HEK293 (cell line): ENCODE measurements around the gene TAX1BP1.

Source experiments
- CTCF ChIA-PET: fragments of 350-600 bp; formaldehyde crosslinking; extraction: SDS; loops from one replicate; lab custom pipeline; 2021; ENCODE audit warnings: antibody characterized with exemption; lab: Yijun Ruan, JAX
- POLR2A ChIA-PET: fragments of 300-600 bp; formaldehyde crosslinking; extraction: SDS; loops from one replicate; lab custom pipeline; 2020; ENCODE audit warnings: antibody characterized with exemption, inconsistent platforms; lab: Yijun Ruan, JAX
- H3K27ac ChIP-seq: fragments of 200-500 bp; sonication (Bioruptor generic); 2 replicates; pipeline ENCODE4 v1.5.1; 2014; ENCODE audit warnings: low read depth, low read length, control low read depth, inconsistent platforms; ENCODE audit errors: extremely low read depth
- H3K36me3 ChIP-seq, 2 experiments: fragments of 200-500 bp in 1 of 2; sonication (Bioruptor generic) in 1 of 2; 1 replicate in 1 of 2; 2 replicates in 1 of 2; pipeline ENCODE4 v1.5.1; 2014 to 2017; ENCODE audit warnings: inconsistent platforms in 2 of 2, low read length in 2 of 2; ENCODE audit not compliant: control insufficient read depth in 2 of 2, insufficient read depth in 1 of 2
- H3K4me1 ChIP-seq: fragments of 200-500 bp; sonication (Bioruptor generic); 2 replicates; pipeline ENCODE4 v1.5.1; 2014; ENCODE audit warnings: mild to moderate bottlenecking, low read length, inconsistent platforms; ENCODE audit not compliant: control insufficient read depth, insufficient read depth
- H3K4me3 ChIP-seq: 2 replicates; pipeline ENCODE4 v1.5.1; 2011; ENCODE audit warnings: low read depth, mild to moderate bottlenecking, control low read depth, low read length, moderate library complexity
- H3K9me3 ChIP-seq: fragments of 200-500 bp; sonication (Bioruptor generic); 2 replicates; pipeline ENCODE4 v1.5.1; 2014; ENCODE audit warnings: low read depth, low read length, inconsistent platforms; ENCODE audit not compliant: control insufficient read depth, insufficient read depth
- BCL11B ChIP-seq: fragments of 450-650 bp; formaldehyde crosslinking; IDR thresholded peaks from 2 replicates; pipeline ENCODE4 v1.5.1; 2016; ENCODE audit warnings: low read depth, missing biosample characterization, missing genetic modification characterization
- EGR2 ChIP-seq: fragments of 450-650 bp; formaldehyde crosslinking; IDR thresholded peaks from 2 replicates; pipeline ENCODE4 v1.5.1; 2016; ENCODE audit warnings: low read depth, missing biosample characterization, missing genetic modification characterization
- KLF9 ChIP-seq: fragments of 450-650 bp; formaldehyde crosslinking; IDR thresholded peaks from 2 replicates; pipeline ENCODE4 v1.5.1; 2016; ENCODE audit warnings: missing biosample characterization, missing genetic modification characterization, low read depth
- PRDM1 ChIP-seq: fragments of 450-650 bp; formaldehyde crosslinking; IDR thresholded peaks from 2 replicates; pipeline ENCODE4; 2016; ENCODE audit warnings: missing biosample characterization, missing genetic modification characterization
- ZBTB21 ChIP-seq: fragments of 450-650 bp; formaldehyde crosslinking; IDR thresholded peaks from 2 replicates; pipeline ENCODE4 v1.5.1; 2017; ENCODE audit warnings: missing biosample characterization, missing genetic modification characterization
- ZNF138 ChIP-seq: fragments of 450-650 bp; formaldehyde crosslinking; IDR thresholded peaks from 2 replicates; pipeline ENCODE4 v1.5.1; 2016; ENCODE audit warnings: missing biosample characterization, missing genetic modification characterization, borderline replicate concordance
- ZNF37A ChIP-seq: fragments of 450-650 bp; IDR thresholded peaks from 2 replicates; pipeline ENCODE4 v1.5.1; 2018; ENCODE audit warnings: missing biosample characterization, missing genetic modification characterization
- ZNF391 ChIP-seq: fragments of 450-650 bp; formaldehyde crosslinking; IDR thresholded peaks from 2 replicates; pipeline ENCODE4 v1.5.1; 2016; ENCODE audit warnings: low read depth, missing biosample characterization, missing genetic modification characterization, borderline replicate concordance
- ZNF426 ChIP-seq: fragments of 450-650 bp; formaldehyde crosslinking; IDR thresholded peaks from 2 replicates; pipeline ENCODE4 v1.5.1; 2017; ENCODE audit warnings: missing biosample characterization, missing genetic modification characterization, mild to moderate bottlenecking, inconsistent platforms, moderate library complexity
- ZNF792 ChIP-seq: fragments of 450-650 bp; formaldehyde crosslinking; IDR thresholded peaks from 2 replicates; pipeline ENCODE4 v1.5.1; 2016; ENCODE audit warnings: missing biosample characterization, missing genetic modification characterization
- ZNF837 ChIP-seq: fragments of 450-650 bp; formaldehyde crosslinking; IDR thresholded peaks from 2 replicates; pipeline ENCODE4 v1.5.1; 2016; ENCODE audit warnings: missing biosample characterization, missing genetic modification characterization
- ZSCAN16 ChIP-seq: fragments of 450-650 bp; formaldehyde crosslinking; IDR thresholded peaks from 2 replicates; pipeline ENCODE4 v1.5.1; 2016; ENCODE audit warnings: missing biosample characterization, missing genetic modification characterization
- ZSCAN5A ChIP-seq: fragments of 450-650 bp; formaldehyde crosslinking; IDR thresholded peaks from 2 replicates; pipeline ENCODE4 v1.5.1; 2016; ENCODE audit warnings: missing biosample characterization, missing genetic modification characterization
- TF ChIP-seq, protein P1 (sequence below): fragments of 450-650 bp; formaldehyde crosslinking; IDR thresholded peaks from 2 replicates; pipeline ENCODE4 v1.5.0; 2017; ENCODE audit warnings: missing biosample characterization, missing genetic modification characterization, borderline replicate concordance
- TF ChIP-seq, protein P2 (sequence below): fragments of 450-650 bp; formaldehyde crosslinking; IDR thresholded peaks from 2 replicates; pipeline ENCODE4 v1.5.1; 2016; ENCODE audit warnings: missing biosample characterization, missing genetic modification characterization
- TF ChIP-seq, protein P3 (sequence below): fragments of 450-650 bp; formaldehyde crosslinking; optimal IDR thresholded peaks from 2 replicates; pipeline ENCODE3; 2016; ENCODE audit warnings: missing biosample characterization, mild to moderate bottlenecking, missing genetic modification characterization

Gene TAX1BP1

DNA sequence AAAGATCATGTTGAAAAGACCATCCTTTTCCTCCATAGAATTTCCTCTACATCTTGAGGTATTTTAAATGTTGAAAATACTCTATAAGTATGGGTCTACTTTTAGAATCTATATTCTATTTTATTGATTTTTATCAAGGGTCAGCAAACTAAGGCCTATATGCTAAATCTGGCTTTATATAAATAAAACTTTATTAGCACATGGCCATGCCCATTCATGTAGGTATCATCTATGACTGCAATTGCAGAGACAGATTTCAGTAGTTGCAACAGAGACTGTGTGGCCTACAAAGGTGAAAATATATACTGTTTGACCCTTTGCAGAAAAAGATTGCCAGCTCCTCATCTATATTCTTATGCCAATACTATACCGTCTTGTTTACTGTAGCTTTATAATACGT, 72.7 kb downstream of the TAX1BP1 start (continued):
- TF ChIP-seq ZNF138 (tag by site-specific recombination) (no peak), ZSCAN16 (tag by site-specific recombination) (no peak), ZNF426 (tag by site-specific recombination) (no peak), BCL11B (tag by site-specific recombination) (no peak), ZNF792 (tag by site-specific recombination) (no peak), ZNF837 (tag by site-specific recombination) (no peak), ZBTB21 (tag by site-specific recombination) (no peak), EGR2 (tag by site-specific recombination) (no peak), ZNF37A (tag by site-specific recombination) (no peak), KLF9 (tag by site-specific recombination) (no peak), ZNF391 (tag by site-specific recombination) (no peak)
- TF ChIP-seq, protein P1, sequence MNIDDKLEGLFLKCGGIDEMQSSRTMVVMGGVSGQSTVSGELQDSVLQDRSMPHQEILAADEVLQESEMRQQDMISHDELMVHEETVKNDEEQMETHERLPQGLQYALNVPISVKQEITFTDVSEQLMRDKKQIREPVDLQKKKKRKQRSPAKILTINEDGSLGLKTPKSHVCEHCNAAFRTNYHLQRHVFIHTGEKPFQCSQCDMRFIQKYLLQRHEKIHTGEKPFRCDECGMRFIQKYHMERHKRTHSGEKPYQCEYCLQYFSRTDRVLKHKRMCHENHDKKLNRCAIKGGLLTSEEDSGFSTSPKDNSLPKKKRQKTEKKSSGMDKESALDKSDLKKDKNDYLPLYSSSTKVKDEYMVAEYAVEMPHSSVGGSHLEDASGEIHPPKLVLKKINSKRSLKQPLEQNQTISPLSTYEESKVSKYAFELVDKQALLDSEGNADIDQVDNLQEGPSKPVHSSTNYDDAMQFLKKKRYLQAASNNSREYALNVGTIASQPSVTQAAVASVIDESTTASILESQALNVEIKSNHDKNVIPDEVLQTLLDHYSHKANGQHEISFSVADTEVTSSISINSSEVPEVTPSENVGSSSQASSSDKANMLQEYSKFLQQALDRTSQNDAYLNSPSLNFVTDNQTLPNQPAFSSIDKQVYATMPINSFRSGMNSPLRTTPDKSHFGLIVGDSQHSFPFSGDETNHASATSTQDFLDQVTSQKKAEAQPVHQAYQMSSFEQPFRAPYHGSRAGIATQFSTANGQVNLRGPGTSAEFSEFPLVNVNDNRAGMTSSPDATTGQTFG (tag by site-specific recombination), result no peak
- TF ChIP-seq, protein P2, sequence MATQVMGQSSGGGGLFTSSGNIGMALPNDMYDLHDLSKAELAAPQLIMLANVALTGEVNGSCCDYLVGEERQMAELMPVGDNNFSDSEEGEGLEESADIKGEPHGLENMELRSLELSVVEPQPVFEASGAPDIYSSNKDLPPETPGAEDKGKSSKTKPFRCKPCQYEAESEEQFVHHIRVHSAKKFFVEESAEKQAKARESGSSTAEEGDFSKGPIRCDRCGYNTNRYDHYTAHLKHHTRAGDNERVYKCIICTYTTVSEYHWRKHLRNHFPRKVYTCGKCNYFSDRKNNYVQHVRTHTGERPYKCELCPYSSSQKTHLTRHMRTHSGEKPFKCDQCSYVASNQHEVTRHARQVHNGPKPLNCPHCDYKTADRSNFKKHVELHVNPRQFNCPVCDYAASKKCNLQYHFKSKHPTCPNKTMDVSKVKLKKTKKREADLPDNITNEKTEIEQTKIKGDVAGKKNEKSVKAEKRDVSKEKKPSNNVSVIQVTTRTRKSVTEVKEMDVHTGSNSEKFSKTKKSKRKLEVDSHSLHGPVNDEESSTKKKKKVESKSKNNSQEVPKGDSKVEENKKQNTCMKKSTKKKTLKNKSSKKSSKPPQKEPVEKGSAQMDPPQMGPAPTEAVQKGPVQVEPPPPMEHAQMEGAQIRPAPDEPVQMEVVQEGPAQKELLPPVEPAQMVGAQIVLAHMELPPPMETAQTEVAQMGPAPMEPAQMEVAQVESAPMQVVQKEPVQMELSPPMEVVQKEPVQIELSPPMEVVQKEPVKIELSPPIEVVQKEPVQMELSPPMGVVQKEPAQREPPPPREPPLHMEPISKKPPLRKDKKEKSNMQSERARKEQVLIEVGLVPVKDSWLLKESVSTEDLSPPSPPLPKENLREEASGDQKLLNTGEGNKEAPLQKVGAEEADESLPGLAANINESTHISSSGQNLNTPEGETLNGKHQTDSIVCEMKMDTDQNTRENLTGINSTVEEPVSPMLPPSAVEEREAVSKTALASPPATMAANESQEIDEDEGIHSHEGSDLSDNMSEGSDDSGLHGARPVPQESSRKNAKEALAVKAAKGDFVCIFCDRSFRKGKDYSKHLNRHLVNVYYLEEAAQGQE (tag by site-specific recombination), result no peak
- TF ChIP-seq, protein P3, sequence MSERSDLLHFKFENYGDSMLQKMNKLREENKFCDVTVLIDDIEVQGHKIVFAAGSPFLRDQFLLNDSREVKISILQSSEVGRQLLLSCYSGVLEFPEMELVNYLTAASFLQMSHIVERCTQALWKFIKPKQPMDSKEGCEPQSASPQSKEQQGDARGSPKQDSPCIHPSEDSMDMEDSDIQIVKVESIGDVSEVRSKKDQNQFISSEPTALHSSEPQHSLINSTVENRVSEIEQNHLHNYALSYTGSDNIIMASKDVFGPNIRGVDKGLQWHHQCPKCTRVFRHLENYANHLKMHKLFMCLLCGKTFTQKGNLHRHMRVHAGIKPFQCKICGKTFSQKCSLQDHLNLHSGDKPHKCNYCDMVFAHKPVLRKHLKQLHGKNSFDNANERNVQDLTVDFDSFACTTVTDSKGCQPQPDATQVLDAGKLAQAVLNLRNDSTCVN (tag by site-specific recombination), result no peak

GRCh38 chr7:27822245-27822644, 82.3 kb downstream of the TAX1BP1 start:
- Histone ChIP-seq H3K36me3 (peaks cover 8 to 10% of the 10 kb centered on the region in 2 experiments), H3K4me3 (no peak overlapping the region)
- TF ChIP-seq, protein P1 (tag by site-specific recombination), result no peak
- TF ChIP-seq PRDM1 (tag by site-specific recombination) (0 out of 2 replicates have a peak, but pooled peaks have one; percentile 12), ZSCAN5A (tag by site-specific recombination) (no peak)
- TF ChIP-seq, all 188 proteins: peak for 1
- Histone ChIP-seq H3K4me1 (no peaks in the 10 kb centered on the region), H3K9me3 (no peaks in the 10 kb centered on the region), H3K27ac (no peak overlapping the region)
- CTCF ChIA-PET, result no interaction called here
- POLR2A ChIA-PET, result no interaction called here
